Putamen (tissue), 1 donor: ENCODE measurements around the gene MRPL11.
"Not testable (repeated sequence)": the region's sequence is repeated elsewhere in the genome, so short reads cannot be mapped to it uniquely, and the experiment has no call there.

Experiments used
- DNase-seq: peaks from one replicate; pipeline ENCODE4 v3.0.0-alpha.2; 2016; ENCODE audit warnings: low spot score

MRPL11 gene

DNA sequence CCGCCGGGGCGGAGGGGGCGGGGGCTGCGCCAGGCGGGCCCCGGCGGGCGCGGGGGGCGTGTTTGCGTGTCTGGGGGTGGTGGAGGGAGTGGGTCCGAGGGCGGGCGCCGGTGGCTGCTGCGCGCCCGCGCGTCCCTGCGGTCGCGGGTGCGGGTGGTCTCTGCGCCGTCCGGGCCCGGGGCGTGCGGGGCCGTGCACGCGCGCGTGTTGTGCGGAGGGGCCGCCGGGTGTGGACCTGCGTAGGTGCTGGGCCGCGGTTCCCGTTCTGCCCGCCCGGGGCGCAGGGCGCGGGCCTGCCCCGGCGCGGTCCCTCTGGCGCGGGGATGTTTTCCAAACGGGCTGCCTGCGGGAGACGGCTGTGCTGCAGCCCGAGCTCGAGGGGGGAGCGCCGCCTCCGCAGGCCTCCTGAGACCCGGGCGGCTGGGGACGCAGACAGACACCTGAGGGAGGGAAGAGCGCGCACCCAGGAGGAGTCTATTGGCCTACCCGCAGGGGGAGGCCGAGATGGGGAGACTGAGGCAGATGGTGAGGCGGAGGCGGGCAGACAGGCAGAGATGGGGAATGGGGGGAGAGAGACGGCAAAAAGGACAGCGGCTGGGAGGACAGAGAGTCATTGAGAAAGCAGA, 28.5 kb upstream of the MRPL11 start:
- DNase-seq: peak; percentile 39

DNA sequence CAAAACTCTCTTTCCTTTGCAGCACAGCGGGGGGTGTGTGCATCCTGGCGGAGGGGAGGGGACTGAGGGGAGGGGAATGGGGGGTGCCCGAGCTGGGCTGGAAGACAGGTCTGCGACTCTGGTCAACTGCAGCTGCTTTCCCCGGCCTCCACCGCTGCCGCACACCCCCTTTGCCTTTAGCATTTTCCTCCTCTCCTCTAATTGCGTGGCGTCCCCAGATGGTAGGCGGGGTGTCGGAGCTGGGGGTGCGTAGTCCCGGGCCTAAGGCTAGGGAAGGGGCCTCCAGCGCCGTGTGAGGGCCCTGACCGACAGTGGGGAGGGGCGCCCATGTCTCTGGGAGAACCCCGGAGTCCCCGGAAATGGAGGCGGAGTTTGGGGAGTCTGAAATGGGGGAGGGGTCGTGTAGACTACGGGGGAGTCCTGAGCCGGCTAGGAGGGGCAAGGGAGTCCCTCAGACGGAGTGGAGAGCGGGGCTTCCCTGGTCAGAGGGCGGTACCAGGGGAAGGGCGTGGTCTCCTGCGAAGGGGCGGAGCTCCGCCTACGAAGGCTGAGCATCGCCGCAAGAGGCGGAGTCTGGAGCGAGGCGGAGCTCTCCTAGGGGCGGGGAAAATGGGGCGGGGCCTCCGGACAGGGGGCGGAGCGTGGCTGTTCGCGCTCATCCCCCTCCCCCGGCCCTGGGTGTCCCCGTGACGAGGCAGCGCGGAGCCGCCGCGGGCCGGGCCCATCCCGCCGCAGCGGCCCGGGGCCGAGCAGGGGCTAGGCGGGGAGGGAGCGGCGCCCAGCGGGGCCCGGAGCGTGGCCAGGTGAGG, 27.8 kb upstream of the MRPL11 start, which contains the start of gene PELI3:
Gene PELI3, plus strand, starts transcription at position 681 of the 809 bp plus-strand sequence. CDS start 1,224 bp downstream, outside the sequence.
- DNase-seq: peak; percentile 93

DNA sequence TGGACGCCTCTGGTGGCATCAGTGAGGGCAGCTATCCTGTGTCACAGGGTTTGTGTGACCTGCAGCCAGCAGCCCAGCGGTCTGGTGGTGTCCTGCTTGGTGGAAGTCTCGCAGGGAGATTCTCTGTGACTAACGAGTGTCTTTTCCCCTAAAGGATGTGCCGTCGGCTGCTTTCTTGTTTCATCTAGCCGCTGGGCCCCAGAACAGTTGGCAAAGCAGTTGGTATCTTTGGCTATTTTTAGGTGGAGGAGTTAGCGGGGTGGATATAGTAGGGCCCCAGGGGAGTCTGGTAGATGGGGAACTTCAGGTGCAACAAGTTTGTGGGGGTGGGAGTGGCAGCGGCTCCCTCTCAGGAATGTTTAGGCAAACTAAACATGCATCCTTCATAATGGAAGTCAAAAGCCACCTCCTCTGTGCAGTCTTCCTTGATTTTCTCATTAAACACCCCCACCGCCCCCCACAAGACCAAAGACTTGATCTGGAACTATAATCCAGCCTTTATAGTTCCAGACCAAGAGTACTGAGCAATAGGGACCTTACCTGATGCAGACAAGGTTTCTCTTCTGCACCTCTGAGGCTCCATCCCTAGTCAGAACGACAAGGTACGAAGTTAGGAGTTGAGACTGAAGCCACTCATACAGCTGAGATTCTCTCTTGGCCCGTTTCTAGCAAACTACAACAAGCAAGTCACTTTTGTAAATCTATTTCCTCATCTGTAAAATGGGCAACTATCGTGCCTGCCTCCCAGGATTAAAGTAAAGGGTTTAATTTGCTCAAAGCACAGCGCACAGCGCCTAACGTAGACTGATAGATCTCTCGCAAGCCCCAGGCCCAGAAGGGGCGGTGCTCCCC, 27.0 kb upstream of the MRPL11 start:
- DNase-seq: no peak

DNA sequence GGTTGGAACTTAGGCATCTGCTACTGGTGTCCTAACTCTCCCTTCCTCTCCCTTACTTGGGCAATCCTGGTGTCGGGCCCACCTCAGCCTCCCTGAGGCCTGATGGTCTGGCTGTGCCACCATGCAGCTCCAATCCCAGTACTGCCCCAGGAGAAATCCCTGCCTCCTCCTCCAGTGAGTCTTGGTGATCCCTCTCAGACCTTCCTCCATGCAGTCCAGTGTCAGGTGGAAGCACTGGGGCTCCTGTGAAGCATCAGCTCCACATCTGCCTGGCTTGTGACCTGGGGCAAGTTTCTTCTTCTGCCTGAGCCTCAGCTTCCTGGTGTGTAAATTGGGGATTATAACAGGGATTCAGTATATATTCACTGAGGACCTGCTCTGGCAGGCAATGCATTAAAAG, 26.3 kb upstream of the MRPL11 start:
- no peak for DNase-seq

DNA sequence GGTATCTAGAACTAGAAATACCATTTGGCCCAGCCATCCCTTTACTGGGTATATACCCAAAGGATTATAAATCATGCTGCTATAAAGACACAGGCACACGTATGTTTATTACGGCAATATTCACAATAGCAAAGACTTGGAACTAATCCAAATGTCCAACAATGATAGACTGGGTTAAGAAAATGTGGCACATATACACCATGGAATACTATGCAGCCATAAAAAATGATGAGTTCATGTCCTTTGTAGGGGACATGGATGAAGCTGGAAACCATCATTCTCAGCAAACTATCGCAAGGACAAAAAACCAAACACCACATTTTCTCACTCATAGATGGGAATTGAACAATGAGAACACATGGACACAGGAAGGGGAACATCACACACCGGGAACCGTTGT, 25.5 kb upstream of the MRPL11 start:
- not testable (repeated sequence) for DNase-seq

DNA sequence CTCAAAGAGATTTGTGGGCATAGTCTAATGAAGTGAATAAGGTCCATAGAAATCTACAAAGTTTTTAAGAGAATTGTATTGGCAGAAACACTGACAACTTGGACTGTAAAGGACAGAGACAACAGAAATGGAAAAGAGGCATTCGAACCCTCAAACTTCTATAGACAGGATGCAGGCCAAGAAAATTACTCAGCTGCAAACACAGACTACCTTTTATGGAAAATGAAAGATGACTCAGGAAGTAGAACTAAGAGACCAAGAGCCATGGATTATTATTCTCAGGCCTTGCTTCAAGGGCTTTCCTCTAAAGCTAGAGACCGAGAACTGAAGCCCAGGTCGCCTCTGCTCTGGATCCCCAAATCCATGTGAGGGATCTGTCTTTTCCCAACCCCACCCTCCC, 24.3 kb upstream of the MRPL11 start:
- no peak for DNase-seq

DNA sequence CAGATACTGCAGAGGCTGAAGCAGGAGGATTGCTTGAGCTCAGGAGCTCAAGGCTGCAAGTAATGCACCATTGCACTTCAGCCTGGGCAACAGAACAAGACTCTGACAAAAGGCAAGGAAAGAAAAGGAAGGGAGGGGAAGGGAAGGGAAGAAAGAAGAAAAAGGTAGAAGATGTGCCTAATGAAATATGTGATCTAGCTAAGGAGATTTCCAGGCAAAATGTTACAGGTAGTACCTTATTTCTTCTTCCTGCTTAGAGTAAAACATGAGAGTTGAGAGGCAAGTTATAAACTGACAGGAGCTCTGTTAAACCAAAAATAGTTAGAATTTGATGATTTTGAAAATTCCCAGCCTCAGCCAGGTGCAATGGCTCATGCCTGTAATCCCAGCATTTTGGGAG, 23.4 kb upstream of the MRPL11 start:
- DNase-seq: no peak

DNA sequence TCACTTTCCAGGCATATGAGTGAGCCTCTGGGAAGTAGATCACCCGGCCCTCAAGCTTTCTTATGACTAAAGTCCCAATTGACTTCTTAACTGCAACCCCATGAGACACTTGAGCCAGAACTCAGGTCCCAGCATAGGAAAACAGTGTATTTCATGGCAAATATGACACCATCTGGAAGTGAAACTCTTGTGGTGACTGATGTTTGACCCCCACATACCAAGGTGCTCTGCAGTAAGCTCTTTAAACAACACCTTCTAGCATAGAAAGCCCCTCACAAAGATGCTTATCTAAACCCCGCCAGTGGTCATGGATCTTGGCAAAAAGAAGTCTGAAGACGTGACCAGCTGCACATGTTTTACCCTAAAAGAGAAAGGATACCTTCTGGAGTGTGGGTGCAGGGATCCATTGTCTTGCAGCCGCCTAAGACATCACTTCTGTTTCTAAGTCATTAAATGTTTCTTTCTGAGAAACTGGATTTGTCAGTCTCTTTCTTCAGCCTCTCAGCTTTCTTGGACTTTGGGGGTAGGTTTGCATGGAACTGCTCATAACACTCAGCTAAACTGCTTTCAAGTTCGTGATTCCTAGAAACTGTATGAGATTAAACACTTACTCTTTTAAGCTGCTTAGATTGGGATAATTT, 20.6 kb upstream of the MRPL11 start:
- DNase-seq: no peak

DNA sequence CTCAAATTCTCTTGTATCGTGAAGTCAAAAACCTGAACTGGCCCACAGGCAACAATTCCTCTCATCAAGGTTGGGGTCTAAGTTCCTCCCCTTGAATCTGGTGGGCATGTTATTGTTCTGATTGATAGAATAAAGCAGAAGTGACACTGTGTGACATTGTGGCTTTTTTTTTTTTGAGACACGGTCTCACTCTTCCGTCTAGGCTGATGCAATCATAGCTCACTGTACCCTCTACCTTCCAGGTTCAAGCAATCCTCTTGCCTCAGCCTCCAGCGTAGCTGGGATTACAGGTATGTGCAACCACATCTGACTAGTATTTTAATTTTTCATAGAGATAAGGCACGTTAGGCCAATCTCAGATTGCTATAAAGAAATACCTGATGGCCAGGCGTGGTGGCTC, 19.2 kb upstream of the MRPL11 start:
- DNase-seq: no peak

DNA sequence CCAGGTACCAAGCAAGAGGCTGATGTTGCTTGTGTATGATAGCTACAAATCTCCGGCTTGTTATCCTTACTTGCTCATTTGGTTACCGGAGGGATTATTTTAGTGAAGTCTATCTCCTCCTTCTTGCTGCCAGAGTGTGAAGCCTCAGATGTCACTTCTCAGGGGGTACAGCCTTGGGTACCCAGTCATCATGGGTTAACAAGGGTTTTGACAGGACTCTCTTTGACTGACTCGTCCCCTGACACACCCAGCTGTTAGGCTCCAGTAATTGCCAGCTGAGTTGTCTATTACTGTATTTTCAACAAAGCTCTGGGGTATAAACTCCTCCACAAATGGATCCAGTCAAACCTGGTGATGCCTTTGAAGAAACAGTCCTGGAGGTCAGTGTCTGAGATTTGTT, 16.2 kb upstream of the MRPL11 start:
- DNase-seq: no peak

DNA sequence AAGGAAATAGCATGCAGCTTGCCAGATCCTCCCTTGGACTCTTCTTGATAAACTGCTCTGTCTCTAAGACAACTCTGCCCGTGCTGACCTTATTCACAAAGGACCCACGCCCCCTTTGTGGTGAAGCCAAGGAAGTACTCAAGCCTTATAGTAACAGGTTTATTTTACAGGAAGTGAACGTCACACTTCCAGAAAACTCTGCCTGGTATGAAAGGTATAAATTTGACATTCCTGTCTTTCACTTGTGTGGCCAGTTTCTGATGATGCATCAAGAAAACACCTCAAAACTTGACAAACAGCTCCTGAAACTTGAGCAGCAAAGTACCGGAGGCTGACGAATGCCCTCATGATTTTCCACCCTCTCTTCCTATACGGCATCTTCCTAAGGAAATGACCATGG, 15.6 kb upstream of the MRPL11 start:
- no peak for DNase-seq

DNA sequence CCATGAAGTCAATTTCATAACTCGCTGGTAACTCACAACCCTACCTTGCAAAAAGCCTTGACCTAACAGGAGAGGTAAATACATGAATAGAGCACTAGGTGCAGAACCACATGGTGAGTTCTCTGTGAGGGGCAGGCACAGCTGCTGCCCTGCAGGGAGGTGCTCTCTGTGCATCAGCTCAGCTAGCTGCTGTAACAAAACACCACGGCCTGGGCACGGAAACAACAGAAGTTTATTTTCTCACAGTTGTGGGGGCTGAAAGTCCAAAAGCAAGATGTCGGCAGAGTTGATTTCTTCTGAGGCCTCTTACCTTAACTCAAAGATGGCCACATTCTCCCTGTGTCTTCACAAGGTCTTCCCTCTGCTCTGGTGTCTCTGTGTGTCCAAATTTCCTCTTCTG, 13.0 kb upstream of the MRPL11 start:
- DNase-seq: no peak

DNA sequence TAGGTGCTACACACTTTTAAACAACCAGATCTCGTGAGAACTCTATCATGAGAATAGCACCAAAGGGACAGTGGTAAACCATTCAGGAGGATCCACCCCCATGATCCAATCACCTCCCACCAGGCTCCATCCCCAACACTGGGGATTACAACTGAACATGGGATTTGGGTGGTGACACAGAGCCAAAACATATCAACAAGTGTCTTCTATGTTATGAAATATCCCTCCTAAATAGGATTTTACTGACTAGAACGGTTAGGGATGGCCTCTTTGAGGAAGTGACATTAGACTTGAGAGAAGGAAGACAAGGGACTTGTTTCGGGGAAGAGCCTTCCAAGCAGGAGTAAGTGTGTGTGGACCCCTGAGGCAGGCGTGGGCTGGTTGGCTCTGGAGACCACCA, 11.9 kb upstream of the MRPL11 start:
- DNase-seq: no peak

DNA sequence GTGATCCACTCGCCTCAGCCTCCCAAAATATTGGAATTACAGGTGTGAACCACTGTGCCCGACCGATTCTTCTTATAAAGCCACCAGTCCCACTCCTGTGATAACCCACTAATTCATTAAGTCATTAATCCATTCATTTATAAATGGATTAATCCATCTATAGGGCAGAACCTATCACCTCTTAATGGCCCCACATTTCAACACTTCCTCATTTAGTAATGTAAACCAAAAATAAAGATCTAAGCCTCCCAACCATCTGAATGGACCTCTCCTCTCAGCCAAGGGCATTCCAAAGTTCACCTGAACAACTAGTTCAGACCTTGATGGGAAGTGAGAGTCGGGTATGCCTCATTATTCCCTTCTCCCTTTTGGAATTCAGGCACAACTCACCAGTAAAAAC, 9.9 kb upstream of the MRPL11 start:
- DNase-seq: no peak

DNA sequence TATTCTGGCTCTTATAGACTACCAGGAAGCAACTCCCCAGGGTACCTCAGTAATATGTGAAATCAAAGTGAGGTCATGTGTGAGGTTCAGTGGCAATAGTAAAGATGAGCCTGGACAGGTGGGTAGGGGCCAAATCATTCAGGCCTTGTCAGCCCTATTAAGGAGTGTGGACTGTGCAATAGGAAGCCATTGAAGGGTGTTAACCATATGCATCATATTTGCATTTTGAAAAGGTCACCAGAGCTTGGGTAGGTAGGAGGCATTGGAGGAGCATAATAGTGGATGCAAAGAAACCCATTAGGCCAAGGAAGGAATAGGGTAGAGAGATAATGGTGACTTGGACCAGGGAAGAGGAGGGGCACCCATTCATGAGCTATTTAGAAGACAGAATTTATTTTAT, 8.4 kb upstream of the MRPL11 start:
- no peak for DNase-seq

DNA sequence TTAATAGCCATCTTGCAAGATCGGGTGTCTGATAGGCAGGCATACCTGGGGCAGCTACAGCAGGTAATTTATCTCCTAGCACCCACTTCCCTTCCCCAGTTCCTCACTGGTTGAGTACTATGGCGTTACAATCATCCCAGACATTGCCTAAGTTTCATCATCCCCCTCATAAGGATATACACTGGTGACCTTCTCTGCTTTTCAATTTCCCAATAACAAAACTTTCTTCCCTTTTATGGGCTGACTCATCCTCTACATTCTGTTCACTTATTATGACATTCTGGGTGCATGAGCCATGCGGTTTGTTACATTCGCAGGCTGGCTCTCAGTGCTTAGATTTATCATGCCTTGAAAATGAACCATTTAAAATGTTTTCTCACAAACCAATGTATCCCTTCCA, 5.0 kb upstream of the MRPL11 start:
- DNase-seq: no peak

DNA sequence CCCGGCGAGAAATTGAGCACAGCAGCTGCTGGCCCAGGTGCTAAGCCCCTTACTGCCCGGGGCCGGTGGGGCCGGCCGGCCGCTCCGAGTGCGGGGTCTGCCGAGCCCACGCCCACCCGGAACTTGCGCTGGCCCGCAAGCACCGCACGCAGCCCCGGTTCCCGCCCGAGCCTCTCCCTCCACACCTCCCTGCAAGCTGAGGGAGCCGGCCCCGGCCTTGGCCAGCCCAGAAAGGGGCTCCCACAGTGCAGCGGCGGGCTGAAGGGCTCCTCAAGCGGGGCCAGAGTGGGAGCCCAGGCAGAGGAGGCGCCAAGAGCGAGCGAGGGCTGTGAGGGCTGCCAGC, 2.3 kb upstream of the MRPL11 start:
- not testable (repeated sequence) for DNase-seq

DNA sequence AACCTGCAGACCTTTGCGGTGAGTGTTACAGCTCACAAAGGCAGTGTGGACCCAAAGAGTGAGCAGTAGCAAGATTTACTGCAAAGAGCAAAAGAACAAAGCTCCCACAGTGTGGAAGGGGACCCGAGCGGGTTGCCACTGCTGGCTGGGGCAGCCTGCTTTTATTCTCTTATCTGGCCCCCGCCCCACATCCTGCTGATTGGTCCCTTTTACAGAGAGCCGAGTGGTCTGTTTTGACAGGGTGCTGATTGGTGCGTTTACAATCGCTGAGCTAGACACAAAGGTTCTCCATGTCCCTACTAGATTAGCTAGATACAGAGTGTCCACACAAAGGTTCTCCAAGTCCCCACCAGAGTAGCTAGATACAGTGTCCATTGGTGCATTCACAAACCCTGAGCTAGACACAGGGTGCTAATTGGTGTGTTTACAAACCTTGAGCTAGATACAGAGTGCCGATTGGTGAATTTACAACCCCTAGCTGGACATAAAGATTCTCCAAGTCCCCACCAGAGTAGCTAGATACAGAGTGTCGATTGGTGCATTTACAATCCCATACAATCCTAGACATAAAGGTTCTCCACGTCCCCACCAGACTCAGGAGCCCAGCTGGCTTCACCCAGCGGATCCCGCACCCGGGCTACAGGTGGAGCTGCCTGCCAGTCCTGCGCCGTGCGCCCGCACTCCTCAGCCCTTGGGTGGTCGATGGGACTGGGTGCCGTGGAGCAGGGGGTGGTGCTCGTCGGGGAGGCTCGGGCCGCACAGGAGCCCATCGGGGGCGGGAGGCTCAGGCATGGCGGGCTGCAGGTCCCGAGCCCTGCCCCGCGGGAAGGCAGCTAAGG, 1.7 kb upstream of the MRPL11 start:
- DNase-seq: not testable (repeated sequence)

DNA sequence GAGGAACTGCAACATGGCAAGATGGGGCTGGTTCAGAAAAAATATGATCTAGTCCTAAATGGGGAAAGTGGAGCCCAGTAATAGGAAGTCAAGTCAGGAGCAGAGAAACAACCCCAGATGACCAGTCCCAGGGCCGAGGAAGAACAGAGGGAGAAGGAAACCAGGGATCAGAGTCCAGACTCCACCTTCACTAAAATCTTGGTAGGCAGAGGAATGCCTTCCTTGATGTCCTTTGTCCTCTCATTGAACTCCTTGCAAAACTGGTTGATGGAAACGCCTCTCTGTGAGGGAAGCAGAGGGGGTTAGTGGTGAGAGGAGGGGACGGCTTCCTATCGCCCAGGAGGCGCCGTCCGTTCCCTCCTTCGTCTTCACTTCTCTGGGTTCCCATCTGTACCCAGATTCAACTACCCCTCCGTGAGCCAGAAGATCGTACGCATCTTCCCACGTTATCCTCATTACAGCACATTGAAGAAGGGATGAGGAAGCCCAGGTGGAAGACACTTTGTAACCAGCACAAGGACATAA, 607 bp downstream of the MRPL11 start:
- DNase-seq: no peak

DNA sequence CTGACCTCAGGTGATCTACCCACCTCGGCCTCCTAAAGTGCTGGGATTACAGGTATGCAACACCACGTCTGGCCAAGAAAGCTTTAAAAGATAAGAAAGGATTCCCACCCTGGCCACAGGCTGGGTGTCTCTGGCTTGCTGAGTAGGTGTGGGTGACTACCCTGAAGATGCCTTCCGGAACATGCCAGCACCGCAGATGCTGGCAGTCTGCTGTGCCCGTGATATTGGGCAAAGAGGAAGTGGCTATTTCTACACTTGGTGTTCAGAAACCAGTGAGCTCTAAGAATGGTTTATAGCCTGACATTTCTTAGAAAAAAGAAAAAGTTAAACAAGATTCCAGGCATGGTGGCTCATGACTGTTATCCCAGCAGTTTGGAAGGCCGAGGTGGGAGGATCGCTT, 6.1 kb downstream of the MRPL11 start:
- no peak for DNase-seq

DNA sequence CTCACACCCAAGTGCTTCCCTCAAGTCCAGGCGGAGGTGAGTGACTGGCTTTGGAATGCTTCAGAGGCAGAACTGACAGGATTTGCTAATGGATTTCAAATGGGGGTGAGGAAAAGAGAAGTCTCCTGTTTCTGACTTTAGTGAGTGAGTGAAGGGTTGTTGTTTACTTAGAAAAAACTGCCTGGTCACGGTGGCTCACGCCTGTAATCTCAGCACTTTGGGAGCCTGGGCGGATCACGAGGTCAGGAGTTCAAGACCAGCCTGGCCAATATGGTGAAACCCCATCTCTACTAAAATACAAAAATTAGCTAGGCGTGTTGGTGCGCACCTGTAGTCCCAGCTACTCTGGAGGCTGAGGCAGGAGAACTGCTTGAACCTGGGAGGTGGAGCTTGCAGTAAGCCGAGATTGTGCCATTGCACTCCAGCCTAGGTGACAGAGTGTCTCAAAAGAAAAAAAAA, 6.7 kb downstream of the MRPL11 start:
- DNase-seq: not testable (repeated sequence)
